Endothelial cell of umbilical vein (primary cell): ENCODE data around the gene GNL2. TPM values are rescaled to one million over a fixed set of nuclear protein-coding genes. Genes with fewer than 3 reads are reported as not detected.

Experiments used
- BruUV-seq: library from RNA; stranded (reverse); fragments of 400-500 nt; replicated peaks from 2 replicates; lab custom pipeline; 2021; lab: Mats Ljungman, UMichigan
- CTCF ChIA-PET: fragments of 300-600, 350-600 bp; sonication (Branson Sonifier 250); formaldehyde crosslinking; loops from one replicate; lab custom pipeline; 2021; ENCODE audit warnings: antibody characterized with exemption, inconsistent platforms; lab: Charles Lee
- POLR2A ChIA-PET: fragments of 300-600, 350-600 bp; sonication (Branson Sonifier 250); formaldehyde crosslinking; loops from one replicate; lab custom pipeline; 2021; ENCODE audit warnings: antibody characterized with exemption, inconsistent platforms; lab: Charles Lee
- DNase-seq: peaks from one replicate; pipeline ENCODE4 v3.0.0-alpha.2; 2011; ENCODE audit warnings: low read depth, low spot score
- FAIRE-seq: peaks from 2 replicates; lab custom pipeline; 2011; peaks lifted over from hg19 to GRCh38; lab: Jason Lieb, UNC
- H2AFZ ChIP-seq: 2 replicates; pipeline ENCODE4 v1.6.0; 2012; ENCODE audit warnings: low read depth, low read length, control low read depth, inconsistent platforms
- H3K27ac ChIP-seq: 2 replicates; pipeline ENCODE4 v1.5.1; 2011; ENCODE audit warnings: low read depth, mild to moderate bottlenecking, control low read depth, low read length, moderate library complexity; ENCODE audit not compliant: insufficient read depth
- H3K27me3 ChIP-seq, 2 experiments: 2 replicates each; pipeline versions ENCODE4 v1.6.0 to v1.6.1; 2011; ENCODE audit warnings: low read length in 2 of 2, mixed read lengths in 1 of 2; ENCODE audit not compliant: control insufficient read depth in 2 of 2, insufficient read depth in 2 of 2
- H3K36me3 ChIP-seq, 2 experiments: 2 replicates in 1 of 2; 3 replicates in 1 of 2; pipeline ENCODE4 v1.5.1; 2011; ENCODE audit warnings: low read length in 2 of 2, mild to moderate bottlenecking in 1 of 2, moderate library complexity in 1 of 2; ENCODE audit not compliant: control insufficient read depth in 2 of 2, insufficient read depth in 2 of 2; ENCODE audit errors: extremely low read depth in 1 of 2
- H3K4me1 ChIP-seq: 3 replicates; pipeline ENCODE4 v1.5.1; 2011; ENCODE audit warnings: mild to moderate bottlenecking, low read length; ENCODE audit not compliant: control insufficient read depth, insufficient read depth; ENCODE audit errors: extremely low read depth
- H3K4me2 ChIP-seq: 2 replicates; pipeline ENCODE4 v1.6.1; 2011; ENCODE audit warnings: low read length, control low read depth, mixed read lengths; ENCODE audit not compliant: insufficient read depth
- H3K4me3 ChIP-seq, 3 experiments: fragments of 200-600 bp in 1 of 3; sonication (generic), shearing (Covaris generic) in 1 of 3; replicated peaks in 1 of 3; 2 replicates each; pipeline ENCODE4 v1.5.1; 2011 to 2016; ENCODE audit warnings: control low read depth in 3 of 3, low read length in 3 of 3, mild to moderate bottlenecking in 2 of 3, inconsistent platforms in 1 of 3, low read depth in 1 of 3, moderate library complexity in 1 of 3; ENCODE audit not compliant: insufficient read depth in 1 of 3
- H3K79me2 ChIP-seq: 2 replicates; pipeline ENCODE4 v1.6.0; 2012; ENCODE audit warnings: low read length, inconsistent platforms; ENCODE audit not compliant: control insufficient read depth, insufficient read depth
- H3K9ac ChIP-seq: replicated peaks from 2 replicates; pipeline ENCODE3; 2011; ENCODE audit warnings: low read length, control low read depth; ENCODE audit not compliant: insufficient read depth; ENCODE audit errors: extremely low read depth
- H3K9me1 ChIP-seq: replicated peaks from 3 replicates; pipeline ENCODE4 v1.6.0; 2011; ENCODE audit warnings: mild to moderate bottlenecking, low read length; ENCODE audit not compliant: control insufficient read depth, insufficient read depth; ENCODE audit errors: extremely low read depth
- H3K9me3 ChIP-seq: replicated peaks from 2 replicates; pipeline ENCODE4 v1.5.1; 2012; ENCODE audit warnings: low read length, inconsistent platforms; ENCODE audit not compliant: control insufficient read depth, insufficient read depth
- H4K20me1 ChIP-seq: replicated peaks from 2 replicates; pipeline ENCODE3; 2011; ENCODE audit warnings: mild to moderate bottlenecking, low read length; ENCODE audit not compliant: control insufficient read depth, insufficient read depth; ENCODE audit errors: extremely low read depth
- CTCF ChIP-seq, 2 donors: IDR thresholded peaks; 1 replicate in 1 of 2; 2 replicates in 1 of 2; pipeline ENCODE4 v1.5.1; 2011; ENCODE audit warnings: low read length in 2 of 2, mild to moderate bottlenecking in 2 of 2, moderate library complexity in 2 of 2, control low read depth in 1 of 2, inconsistent platforms in 1 of 2, low read depth in 1 of 2; ENCODE audit not compliant: insufficient read depth in 1 of 2; ENCODE audit errors: extremely low read depth in 1 of 2
- EZH2 ChIP-seq: IDR thresholded peaks from 2 replicates; pipeline ENCODE4 v1.6.1; 2012; ENCODE audit warnings: borderline replicate concordance, low read depth, mild to moderate bottlenecking, moderate library complexity, low read length, inconsistent platforms; ENCODE audit not compliant: severe bottlenecking
- FOS ChIP-seq: IDR thresholded peaks from 2 replicates; pipeline ENCODE4 v1.6.1; 2011; ENCODE audit warnings: mild to moderate bottlenecking, low read length, moderate library complexity, borderline replicate concordance; ENCODE audit not compliant: insufficient read depth
- GATA2 ChIP-seq: IDR thresholded peaks from 2 replicates; pipeline ENCODE4 v1.7.0; 2011; ENCODE audit warnings: low read depth, mild to moderate bottlenecking, moderate library complexity, mixed read lengths, low read length; ENCODE audit not compliant: insufficient read length, insufficient read depth
- JUN ChIP-seq: IDR thresholded peaks from 2 replicates; pipeline ENCODE4 v1.6.1; 2011; ENCODE audit warnings: borderline replicate concordance, low read depth; ENCODE audit not compliant: insufficient read length, insufficient read depth
- MAX ChIP-seq: IDR thresholded peaks from 2 replicates; pipeline ENCODE4 v1.6.1; 2011; ENCODE audit not compliant: insufficient read depth, insufficient read length
- MYC ChIP-seq: IDR thresholded peaks from one replicate; pipeline ENCODE4 v1.6.1; 2011; ENCODE audit warnings: mild to moderate bottlenecking, low read depth, low read length
- POLR2A ChIP-seq: IDR thresholded peaks from 2 replicates; pipeline ENCODE4 v1.6.1; 2012; ENCODE audit warnings: low read depth, mild to moderate bottlenecking, control low read depth, low read length
- POLR2AphosphoS5 ChIP-seq: IDR thresholded peaks from 2 replicates; pipeline ENCODE4 v1.6.1; 2012; ENCODE audit warnings: low read depth, mild to moderate bottlenecking, control low read depth, low read length, moderate library complexity; ENCODE audit not compliant: insufficient read depth
- dilution Hi-C: fragments of 300-500 bp; cut with MboI; formaldehyde crosslinking; loops from one replicate; pipeline ENCODE4 v1.15.0; 2019; ENCODE audit warnings: low sequenced_read_pairs; ENCODE audit not compliant: extremely low pct_ligation_motif_present
- intact Hi-C: fragments of 100-400 bp; cut with micrococcal nuclease; formaldehyde crosslinking; loops from one replicate; pipeline ENCODE4 v1.10.0; 2022
- polyA plus RNA-seq, 4 experiments: library from polyadenylated mRNA; depleted of rRNA in 3 of 4; stranded (reverse) in 3 of 4; unstranded in 1 of 4; fragments of >200 nt; gene quantifications; 2 replicates each; pipeline versions ENCODE4 v1.2.1 to v1.2.3, GENCODE V29; 2011 to 2012; ENCODE audit warnings: missing spikeins in 1 of 4
- total RNA-seq: library from RNA; stranded (reverse); gene quantifications from 2 replicates; pipeline ENCODE4 v1.2.3, GENCODE V29; 2021

The GNL2 gene
- total and polyA plus RNA-seq, 2 donors (not counting 3 experiments of a cell fraction or from before 2014, with no cell fraction given), result 18.0 to 55.5 TPM

GRCh38 chr1:37606481-37607263 is 10.9 kb upstream of the GNL2 start:
- TF ChIP-seq POLR2A (no peak), EZH2 (no peak), MAX (no peak), JUN (no peak), MYC (no peak), CTCF (IDR thresholded peaks at IDR 0.05; ENCODE audit: extremely low read depth in 1 of 2, insufficient read depth in 1 of 2, low read depth in 1 of 2, low read length in 2 of 2) (no peak), FOS (no peak), GATA2 (no peak), POLR2AphosphoS5 (no peak)
- Histone ChIP-seq H3K4me1 (no peaks in the 10 kb centered on the region), H3K9me1 (no peaks in the 10 kb centered on the region), H3K27me3 (peaks cover 19 to 30% of the 10 kb centered on the region in 2 experiments), H3K9me3 (no peaks in the 10 kb centered on the region), H3K4me2 (no peak overlapping the region), H3K79me2 (no peaks in the 10 kb centered on the region), H3K36me3 (no peaks in the 10 kb centered on the region), H3K9ac (no peak overlapping the region), H3K4me3 (no peak overlapping the region), H4K20me1 (no peaks in the 10 kb centered on the region), H2AFZ (no peak overlapping the region), H3K27ac (no peak overlapping the region)
- FAIRE-seq (no peak), DNase-seq (no peak)
- ChIA-PET CTCF (no interaction called here), POLR2A (no interaction called here)
- no TSS peak for BruUV-seq
- dilution Hi-C loops (no loop called here), intact Hi-C loops (no loop called here)
